ENCODE data around the gene CHD5.

Gene CHD5

GRCh38 chr1:6140413-6140812, 39.7 kb downstream of the CHD5 start:
- TF ChIP-seq CTCF (IDR thresholded peaks at IDR 0.05), result no peak

- no peak for TF ChIP-seq CTCF (IDR thresholded peaks at IDR 0.05)
Measured at GRCh38 chr1:6137758-6138157, 42.4 kb downstream of the CHD5 start.

- no peak for TF ChIP-seq CTCF (IDR thresholded peaks at IDR 0.05)
Measured at GRCh38 chr1:6136516-6137220, 43.5 kb downstream of the CHD5 start.

DNA sequence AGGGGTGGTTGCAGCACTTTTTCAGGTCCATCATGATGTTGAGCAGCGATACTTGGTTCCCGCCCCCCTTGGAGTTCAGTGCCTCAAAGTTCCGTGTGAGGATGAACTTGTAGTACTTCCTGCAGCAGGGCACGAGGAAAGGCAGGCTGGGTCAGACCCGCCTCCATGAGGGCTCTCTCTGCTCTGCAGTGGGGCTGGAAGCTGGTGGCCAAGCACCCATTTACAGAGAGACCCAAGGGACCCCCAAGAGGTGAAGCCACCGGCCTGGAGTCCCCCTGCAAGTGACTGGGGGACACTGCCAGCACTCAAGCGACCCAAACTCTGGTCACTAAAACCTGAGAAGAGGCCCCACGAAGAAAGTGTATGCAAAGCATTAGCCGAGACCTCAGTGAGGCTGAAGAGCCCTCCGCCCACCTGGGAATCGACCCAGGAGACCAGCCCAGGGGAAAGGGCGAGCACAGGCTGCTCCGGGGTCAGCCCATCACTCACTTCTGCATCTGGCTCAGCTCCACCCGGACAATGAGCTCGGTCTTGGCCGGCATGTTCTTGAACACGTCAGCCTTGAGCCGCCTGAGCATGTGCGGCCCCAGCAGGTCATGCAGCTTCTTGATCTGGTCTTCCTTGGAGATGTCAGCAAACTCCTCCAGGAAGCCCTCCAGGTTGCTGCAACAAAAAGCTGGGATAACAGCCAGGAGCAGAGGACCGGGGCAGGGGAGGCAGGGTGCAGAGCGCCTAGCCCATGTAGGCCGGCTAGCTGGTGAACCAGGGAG, 45.2 kb downstream of the CHD5 start:
- TF ChIP-seq CTCF (IDR thresholded peaks at IDR 0.05), result no peak

GRCh38 chr1:6134206-6134605, 45.9 kb downstream of the CHD5 start:
- no peak for TF ChIP-seq CTCF (IDR thresholded peaks at IDR 0.05)

DNA sequence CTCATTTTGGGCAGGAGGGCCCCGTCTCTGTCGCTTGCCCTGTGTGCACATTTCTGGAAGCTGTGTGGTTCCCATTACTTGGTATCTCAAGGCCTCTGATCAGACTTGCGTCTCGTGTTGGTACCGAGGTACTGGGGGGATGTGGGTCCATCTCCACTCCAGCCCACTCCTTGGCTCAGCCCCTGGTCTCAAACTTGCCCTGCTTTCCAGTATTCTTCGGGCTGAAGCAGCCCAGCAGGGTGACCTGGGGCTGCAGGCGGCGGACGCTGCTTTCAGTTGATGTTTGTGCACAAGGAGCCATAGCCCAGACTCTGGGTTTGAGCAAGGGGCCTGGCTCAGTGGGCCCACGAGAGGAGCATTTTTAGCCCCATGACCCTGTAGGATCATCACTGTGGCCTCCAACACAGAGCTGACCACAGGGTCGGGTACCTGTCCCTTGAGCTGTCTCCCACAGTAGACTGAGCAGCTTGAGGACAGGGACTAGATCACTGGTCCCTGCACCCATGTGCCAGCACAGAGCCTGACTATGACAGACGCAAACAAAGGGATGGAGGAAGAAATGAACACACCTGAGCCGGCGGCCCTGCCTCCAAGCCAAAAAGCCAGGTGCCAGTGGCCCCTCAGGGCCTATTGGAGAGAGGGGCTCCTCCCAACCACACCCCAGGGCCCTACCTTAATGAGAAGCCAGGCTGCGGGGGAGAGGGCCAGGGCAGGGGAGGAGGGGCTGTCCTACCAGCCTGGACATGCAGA, 46.8 kb downstream of the CHD5 start:
- no peak for TF ChIP-seq CTCF (IDR thresholded peaks at IDR 0.05)

DNA sequence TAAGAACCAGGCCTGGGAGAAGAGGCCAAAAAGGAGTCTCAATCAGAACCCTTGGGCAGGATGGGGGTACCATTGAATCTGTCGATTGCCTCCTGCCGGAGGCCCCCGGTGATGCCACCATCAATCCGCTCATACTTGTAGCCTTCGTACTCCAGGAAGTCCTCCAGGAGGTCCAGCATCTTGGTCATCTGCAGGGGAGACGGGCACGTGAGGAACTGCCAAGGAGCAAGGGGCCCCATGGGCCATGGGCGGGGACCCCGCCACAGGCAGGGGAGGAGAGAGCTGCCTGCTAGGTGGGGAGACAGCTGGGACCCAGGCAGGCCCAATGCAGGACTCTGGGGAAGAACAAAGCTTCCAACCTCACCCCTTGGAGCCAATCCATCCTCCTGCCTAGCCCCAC, 48.6 kb downstream of the CHD5 start:
- TF ChIP-seq CTCF (IDR thresholded peaks at IDR 0.05), result no peak

Measured in LNCAP (cell line).